Adipose tissue (tissue), 3 donors: ENCODE data around the gene SKAP2. TPM values are rescaled to one million over a fixed set of nuclear protein-coding genes. Genes with fewer than 3 reads are reported as not detected.

Source experiments
- H3K27ac ChIP-seq: one replicate; pipeline ENCODE4 v1.5.1; 2013; ENCODE audit warnings: low read depth, low read length
- WGBS, 3 donors: extraction: QIAGEN DNeasy Blood & Tissue Kit; methylation state at CpG; one replicate each; pipeline ENCODE4 v1.1.7; 2013; 5-methylcytosine and 5-hydroxymethylcytosine counted together
- polyA plus RNA-seq, 3 donors: library from polyadenylated mRNA; stranded (reverse); fragments of 200-250 nt; gene quantifications; one replicate each; pipeline ENCODE4 v1.2.3, GENCODE V29; 2013
- donor health status: healthy with polysubstance abuse.
- donor health status: Bipolar disorder and iron deficiency.
- donor health status: healthy.

The SKAP2 gene
- polyA plus RNA-seq, 3 donors = 4.2 to 27.9 (median 18.1) TPM

DNA sequence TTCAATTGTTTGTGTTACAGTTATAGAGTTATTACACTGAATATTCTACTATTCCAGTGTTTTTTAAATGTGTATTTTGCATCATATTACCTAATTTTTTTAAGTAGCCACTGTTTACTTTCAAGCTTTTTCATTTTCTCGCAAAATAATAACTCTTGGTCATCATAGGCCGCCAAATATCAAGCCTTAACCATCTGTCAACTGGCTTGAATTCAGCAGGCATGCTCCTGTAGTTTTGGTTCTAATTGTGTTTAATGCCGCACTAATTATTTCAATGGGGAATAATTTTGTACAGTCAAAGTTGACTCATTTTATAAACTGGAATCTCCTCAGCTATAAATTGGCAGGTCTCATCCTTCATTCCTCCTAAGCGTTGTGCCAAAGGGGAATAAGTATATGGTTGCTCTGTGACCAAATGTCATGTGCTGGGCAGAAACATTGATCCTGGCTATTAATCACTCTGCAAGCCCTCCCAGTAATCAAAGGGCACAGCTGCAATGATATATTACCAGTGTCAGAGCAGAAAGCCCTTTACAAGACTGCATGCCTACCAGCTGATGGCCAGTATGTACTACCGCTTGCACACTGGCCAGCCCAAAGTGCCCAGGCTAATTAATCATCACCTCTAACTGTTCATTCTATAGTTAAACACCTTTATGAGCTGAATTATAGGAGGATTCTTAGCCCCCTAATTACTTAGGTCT, 74.8 kb downstream of the SKAP2 start:
- WGBS, 3 donors = 86 to 91% (median 90%) methylated on average over 5 of the region's 5 CpGs
- no peak overlapping the region for H3K27ac ChIP-seq

DNA sequence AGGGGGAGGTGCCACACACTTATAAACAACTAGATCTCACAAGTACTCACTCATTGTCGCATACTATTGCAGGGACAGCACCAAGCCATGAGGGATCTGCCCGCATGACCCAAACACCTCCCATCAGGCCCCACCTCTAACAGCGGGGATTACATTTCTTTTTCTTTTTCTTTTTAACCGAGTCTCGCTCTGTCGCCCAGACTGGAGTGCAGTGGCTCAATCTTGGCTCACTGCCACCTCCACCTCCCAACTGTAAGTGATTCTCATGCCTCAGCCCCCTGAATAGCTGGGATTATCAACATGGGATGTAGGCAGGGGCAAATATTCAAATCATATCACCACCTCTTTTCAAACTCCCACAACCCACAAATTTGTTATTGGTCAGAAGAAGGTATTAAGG, 76.7 kb downstream of the SKAP2 start:
- 88 to 91% (median 88%) methylated on average over 6 of the region's 6 CpGs for WGBS, 3 donors
- no peak overlapping the region for H3K27ac ChIP-seq

DNA sequence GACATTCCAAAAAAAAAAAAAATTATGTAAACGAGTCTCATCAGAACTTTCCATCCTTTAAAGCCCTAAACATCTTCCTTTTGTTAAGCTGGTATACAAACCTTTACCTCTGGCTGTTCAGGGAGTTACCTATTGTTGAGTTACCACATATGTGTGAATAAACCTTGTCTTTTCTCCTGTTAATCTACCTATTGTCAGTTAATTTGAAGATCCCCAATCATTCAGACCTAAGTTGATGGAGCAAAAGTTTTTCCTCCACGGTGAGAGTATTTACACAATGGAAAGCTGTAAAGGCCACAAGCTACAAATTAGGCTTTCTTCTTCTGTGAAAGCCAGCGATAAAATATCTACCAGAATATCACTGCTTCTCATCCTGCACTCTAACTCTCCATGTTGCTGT, 80.3 kb downstream of the SKAP2 start:
- H3K27ac ChIP-seq = no peak overlapping the region
- 66 to 86% (median 75%) methylated on average over 3 of the region's 3 CpGs for WGBS, 3 donors

DNA sequence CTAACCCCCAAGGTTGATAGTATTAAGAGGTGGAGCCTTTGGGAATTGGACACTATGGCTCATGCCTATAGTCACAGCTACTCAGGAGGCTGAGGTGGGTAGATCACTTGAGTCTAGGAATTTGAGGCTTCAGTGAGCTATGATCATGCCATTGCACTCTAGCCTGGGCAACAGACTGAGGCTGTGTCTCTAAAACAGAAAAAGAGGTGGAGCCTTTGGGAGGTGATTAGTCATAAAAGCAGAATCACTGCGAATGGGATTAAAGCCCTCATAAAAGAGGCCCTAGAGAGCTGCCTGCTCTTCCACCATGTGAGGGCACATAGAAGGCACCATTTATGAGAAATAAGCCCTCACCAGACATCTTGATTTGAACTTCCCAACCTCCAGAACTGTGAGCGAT, 81.9 kb downstream of the SKAP2 start:
- H3K27ac ChIP-seq = no peak overlapping the region
- WGBS, 3 donors = 90 to 95% (median 93%) methylated on average over 2 of the region's 2 CpGs

DNA sequence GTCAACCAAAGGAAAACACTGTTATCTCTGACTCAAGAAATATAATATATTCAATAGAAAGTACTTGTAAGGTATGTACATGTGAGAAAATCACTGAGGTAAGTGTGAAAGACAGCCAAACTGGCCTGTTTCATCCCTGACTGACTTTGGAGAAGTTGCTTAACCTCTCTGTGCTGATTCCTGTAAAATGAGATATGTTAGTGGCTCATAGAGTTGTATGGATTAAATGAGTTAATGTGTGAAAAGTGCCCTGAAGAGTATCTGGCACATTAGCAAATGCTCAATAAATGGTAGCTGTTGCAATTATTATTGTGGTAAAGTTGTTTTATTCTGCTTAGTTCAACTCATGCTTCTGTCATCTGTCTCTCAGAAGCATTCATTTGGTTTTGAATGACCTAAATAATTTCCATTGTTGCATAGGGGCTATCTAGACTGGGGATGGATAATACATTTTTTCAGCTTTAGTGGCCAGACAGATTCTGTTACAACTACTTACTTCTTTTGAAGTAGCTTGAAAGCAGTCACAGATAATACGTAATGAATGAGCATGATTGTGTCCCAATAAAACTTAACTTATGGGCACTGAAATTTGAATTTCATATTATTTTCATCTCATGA, 84.3 kb downstream of the SKAP2 start:
- H3K27ac ChIP-seq = no peak overlapping the region
- WGBS, 3 donors = 94 to 100% (median 97%) methylated on average over 1 of the region's 1 CpG

DNA sequence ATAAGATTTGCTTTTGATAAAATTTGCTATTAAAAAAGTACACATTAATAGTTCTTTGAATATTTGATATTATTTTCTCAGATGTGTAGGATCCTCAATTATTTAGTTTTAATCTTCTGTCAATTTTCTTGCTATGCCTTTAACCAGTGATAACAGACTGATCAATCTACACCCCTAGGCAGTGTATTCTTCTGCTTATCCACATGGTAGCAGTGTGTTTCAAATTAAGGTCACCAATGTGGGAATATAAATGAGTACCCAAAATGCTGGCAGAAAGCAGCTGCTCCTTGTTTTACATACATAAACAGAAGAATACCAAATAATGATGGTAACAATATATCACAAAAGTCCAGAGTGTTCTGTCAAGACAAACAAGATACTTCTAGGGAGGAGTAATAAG, 87.0 kb downstream of the SKAP2 start:
- no peak overlapping the region for H3K27ac ChIP-seq

DNA sequence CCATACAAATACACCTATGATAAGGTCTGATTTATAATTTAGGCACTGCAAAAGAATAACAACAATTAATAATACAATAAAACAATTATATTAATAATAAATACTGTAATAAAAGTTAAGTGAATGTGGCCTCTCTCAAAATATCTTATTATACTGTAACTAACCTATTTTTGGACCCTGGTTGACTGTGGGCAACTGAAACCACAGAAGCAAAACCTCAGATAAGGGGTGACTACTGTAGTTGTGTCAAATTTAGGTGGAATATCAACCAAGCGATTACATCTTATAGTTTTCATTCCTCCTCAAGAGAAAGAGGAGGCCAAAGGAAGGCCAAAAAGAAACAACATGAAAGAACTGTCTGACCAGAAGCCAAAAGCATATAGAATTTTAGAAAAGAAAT, 103.9 kb downstream of the SKAP2 start:
- H3K27ac ChIP-seq = no peak overlapping the region
- 57 to 83% (median 74%) methylated on average over 1 of the region's 1 CpG for WGBS, 3 donors

DNA sequence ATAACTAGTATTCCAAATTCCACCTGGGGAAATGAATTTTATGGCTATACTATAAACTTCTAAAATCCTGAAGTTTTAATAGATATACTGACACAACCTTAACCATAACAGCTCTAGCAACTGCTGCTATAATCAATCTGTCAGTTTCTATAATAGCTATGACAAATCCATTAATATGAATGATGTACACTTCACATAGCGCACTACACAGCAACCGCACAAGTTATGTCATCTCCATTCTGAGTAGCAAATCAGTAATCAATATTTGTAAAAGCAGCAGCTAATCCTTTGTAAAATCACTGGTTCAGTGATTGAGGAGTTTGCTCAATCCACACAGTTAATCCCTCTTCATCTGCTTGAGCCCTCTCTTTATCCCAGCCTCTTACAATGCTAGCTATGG, 105.3 kb downstream of the SKAP2 start:
- no peak overlapping the region for H3K27ac ChIP-seq
- 93 to 98% (median 97%) methylated on average over 2 of the region's 2 CpGs for WGBS, 3 donors

DNA sequence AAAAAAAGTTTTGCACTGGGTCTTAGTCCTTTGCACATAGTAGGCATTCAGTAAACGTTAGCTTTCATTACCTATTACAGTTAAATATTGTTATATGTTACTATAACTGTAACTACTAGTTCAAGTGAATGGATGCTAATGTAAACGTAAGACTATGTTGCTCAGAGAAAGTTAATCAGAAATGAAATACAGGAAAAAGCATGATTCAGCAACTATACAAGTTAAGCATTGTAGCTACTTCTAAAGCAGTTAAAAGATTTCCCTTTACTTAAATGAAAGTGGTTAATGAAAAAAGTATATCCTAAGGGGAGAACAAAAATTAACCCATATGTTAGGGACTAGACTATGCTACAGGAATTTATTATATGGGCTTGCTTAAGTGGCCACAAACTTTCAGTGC, 121.2 kb downstream of the SKAP2 start:
- no peak overlapping the region for H3K27ac ChIP-seq
- 51 to 67% (median 52%) methylated on average over 2 of the region's 2 CpGs for WGBS, 3 donors

DNA sequence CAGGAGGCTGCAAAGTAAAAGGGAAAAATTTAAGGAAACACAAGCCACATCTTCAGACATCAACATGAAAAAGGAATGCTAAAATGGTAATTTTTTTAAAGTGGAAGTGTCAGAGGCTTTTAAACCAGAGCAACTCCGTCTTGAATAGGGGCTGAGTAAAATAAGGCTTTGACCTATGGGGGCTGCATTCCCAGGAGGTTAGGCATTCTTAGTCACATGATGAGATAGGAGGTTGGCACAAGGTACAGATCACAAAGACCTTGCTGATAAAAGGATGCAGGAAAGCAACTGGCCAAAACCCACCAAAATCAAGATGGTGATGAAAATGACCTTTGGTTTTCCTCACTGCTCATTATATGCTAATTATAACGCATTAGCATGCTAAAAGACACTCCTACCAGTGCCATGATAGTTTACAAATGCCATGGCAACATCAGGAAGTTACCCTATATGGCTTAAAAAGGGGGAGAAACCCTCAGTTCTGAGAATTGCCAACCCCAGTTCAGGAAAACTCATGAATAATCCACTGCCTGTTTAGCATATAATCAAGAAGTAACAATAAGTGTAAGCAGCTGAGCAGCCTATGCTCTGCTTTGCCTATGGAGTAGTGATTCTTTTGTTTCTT, 128.3 kb downstream of the SKAP2 start:
- WGBS, 3 donors = 61 to 82% (median 80%) methylated on average over 2 of the region's 2 CpGs
- H3K27ac ChIP-seq = no peak overlapping the region

DNA sequence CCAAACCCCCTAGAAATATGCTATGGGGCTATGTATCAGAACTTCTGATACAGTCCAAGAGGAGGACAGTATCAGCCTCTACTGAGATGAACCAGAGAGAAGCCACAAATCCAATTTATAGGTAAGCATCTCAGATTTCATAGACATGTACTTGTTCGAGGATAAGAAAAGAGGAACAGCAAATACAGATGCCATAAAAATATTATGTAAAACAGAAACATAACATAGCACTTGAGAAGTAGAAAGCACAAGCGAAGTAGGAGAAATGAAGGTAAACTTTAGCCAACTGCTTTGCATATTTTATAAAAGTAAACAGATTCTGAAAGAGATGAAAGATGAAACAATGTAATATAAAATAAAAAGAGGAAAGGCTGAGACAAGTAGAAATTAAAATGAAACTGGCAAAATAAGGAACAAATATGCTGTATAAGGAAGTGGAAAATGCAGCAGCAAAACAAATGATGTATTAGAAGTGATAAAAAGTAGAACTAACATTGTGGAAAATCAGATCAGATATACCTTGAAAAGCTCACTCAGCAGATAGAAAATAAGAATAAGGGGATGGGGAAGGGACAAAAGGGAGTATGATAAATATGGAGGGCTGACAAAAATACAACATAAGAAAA, 135.1 kb downstream of the SKAP2 start:
- no peak overlapping the region for H3K27ac ChIP-seq
- 55 to 81% (median 69%) methylated on average over 2 of the region's 2 CpGs for WGBS, 3 donors

DNA sequence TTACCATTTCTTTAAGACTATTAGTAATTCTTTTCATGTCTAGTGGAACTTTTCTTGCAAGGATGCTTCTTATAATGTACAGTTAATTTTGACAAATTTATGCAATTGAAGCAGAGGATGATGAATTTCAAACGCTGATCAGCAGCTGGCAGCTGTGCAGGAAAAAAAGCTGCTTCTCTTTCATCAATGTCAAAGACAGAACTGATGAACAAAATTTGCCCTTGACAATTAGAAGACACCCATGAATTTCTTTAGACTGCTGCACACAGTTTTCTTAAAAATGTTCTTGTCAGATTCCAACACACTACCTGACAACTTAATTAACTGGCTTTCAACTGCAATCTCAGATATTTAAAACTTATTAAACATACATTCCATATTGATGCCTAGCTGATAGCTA, 138.3 kb downstream of the SKAP2 start:
- 35 to 70% (median 37%) methylated on average over 1 of the region's 1 CpG for WGBS, 3 donors
- no peak overlapping the region for H3K27ac ChIP-seq

DNA sequence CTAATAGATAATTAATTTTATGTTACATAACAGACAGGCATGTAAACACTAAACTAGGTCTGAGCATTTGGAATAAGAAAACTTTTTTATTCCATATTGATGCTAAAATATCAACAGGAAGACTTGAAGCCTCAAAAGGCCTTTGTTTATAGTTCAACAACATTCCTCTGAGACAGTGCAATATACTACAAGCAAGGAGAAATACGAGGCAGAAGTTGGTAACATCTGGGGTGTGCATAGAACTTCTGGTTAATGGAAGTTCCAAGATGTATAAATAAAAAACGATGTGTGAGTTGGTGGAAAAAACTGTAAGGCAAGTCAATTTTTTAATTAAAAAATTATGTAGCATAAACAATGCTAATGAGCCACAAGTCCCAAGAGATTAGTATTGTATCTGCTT, 139.6 kb downstream of the SKAP2 start:
- H3K27ac ChIP-seq = no peak overlapping the region
- 29 to 78% (median 48%) methylated on average over 2 of the region's 2 CpGs for WGBS, 3 donors

DNA sequence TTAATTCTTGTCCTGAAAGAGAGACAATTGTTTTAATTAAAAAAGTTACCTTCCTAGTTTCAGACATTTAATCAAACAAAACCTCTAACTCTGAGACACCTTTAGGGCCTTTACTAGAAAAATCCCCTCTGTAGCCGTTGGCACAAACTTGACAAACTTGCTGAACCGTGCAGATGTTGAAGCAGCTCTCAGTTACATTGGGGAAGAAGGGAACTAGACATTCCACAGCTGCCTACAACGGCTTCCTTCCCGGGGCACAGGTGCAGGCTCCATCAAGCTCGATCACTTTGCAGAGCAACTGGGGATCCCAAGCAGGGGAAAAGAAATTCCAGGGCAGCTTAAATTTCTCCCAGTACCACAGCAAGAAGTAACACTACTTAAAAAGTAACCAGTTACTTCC, 141.3 kb downstream of the SKAP2 start:
- no peak overlapping the region for H3K27ac ChIP-seq
- 31 to 62% (median 37%) methylated on average over 5 of the region's 5 CpGs for WGBS, 3 donors

DNA sequence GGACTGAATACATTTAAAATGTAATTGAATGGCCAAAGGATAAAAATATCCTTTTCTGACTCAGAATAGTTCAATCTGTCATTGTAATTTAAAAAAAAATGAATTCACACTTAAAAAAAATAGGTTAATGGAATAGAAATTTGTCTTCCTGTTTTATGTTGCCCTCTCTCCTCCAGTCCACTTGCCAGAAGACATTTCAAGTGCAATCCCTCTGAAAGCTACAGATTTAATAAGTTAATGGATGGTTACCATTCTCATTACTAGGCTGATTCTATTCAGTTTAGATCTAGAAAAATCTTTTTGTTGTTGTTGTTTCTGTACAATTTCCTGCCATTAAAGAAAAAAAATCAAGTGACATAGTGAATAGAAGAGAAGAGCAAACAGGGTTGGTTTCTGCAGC, 142.9 kb downstream of the SKAP2 start:
- no peak overlapping the region for H3K27ac ChIP-seq

DNA sequence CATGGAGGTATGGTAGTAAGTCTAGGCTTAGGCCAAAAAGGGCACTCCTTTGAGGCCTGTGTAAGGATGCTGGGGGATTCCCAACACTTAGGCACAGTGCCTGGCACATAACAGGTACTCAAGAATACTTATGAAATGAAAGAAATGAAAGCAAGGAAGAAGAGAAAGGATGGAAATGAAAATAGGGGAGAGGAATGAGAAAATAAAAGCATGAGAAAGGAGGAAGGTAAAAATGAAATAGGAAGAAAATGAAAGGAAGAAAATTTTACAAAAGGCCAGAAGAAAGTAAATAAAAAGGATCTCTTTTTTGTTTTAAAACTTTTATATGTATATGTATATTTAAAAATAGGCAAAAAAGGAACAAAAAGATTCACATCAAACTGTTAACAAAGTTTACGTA, 146.3 kb downstream of the SKAP2 start:
- H3K27ac ChIP-seq = no peak overlapping the region
- WGBS, 3 donors = 95 to 97% (median 95%) methylated on average over 1 of the region's 1 CpG

DNA sequence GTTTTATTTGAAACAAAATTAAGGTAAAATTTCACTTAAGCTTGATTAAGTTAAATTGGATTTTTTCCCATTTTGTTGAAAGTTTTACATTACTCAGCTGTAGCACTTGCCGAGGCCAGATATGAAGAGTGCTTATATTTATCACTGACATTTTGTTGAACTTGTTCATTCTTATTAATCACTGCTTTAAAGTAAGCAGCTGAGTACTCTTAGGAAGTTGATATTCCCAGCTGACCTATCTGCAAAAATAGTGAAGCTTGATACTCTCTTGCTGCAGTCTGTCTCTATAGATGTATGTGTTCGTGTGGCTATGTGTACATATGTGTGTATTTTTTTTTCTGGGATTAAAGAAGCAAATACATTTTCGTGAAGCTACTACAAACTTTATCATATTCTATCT, 150.0 kb downstream of the SKAP2 start:
- 78 to 91% (median 84%) methylated on average over 3 of the region's 3 CpGs for WGBS, 3 donors
- H3K27ac ChIP-seq = no peak overlapping the region

DNA sequence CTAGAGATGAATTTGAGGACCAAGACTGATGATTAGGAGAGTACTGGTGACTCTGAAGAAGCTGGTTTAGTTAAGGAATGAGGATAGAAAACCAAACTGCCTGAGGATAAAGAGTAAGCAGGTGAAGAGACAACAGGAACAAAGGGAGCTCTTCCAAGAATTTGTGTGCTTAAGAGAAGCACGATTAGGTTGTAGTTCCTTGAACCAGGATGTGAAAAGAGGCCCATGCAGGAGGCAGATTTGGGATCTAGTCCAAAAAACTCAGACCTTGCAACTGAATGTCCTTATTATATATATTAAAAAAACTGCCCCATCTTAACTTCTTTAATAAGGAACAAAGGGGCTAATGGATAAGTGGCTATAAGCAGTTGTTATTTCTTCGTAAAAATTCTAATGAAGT, 150.4 kb downstream of the SKAP2 start:
- WGBS, 3 donors = 78 to 84% (median 81%) methylated on average over 2 of the region's 2 CpGs
- no peak overlapping the region for H3K27ac ChIP-seq

DNA sequence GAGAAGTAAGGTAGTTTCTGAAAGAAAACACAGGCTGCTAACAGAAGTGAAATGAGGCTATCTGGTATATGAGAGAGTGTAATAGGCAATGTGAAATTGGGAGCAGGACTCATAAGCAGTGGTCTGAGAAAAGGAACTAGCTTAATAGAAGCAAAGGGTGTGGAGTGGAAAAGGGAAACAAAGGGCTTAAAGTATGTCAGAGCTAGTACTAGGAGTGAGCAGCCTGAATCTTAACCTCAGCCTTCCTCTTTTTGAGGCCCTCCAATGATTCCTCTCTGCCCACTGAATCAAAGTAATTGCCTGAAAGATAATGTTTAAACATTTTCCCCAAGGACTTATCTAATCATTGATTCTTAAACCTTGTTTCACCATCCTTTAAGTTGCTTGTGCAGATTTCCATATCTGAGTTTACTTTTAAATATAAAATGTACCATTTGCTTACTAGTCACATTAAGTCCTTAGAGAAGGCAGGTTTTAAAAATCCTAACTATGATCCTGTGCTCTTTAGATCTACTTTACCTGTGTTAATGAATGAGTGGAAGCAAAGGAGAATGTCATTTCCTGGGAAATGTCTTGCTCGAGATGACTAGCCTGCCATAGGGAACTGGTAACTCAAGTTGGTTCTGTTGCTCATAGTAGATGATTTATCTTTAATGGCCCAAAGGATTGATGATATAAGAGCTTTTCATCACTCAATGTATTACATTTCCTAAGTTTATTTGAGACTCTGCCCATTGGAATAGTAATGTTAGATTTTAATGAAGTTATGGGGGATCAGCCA, 155.0 kb downstream of the SKAP2 start:
- H3K27ac ChIP-seq = no peak overlapping the region
- WGBS, 3 donors = 74 to 86% (median 86%) methylated on average over 1 of the region's 1 CpG
